ENCODE data around the gene KHDC4. TPM values are rescaled to one million over a fixed set of nuclear protein-coding genes. Genes with fewer than 3 reads are reported as not detected.

The KHDC4 gene
- total and polyA plus RNA-seq, 2 experiments from 2014 or later, result 15.7 to 40.3 TPM

DNA sequence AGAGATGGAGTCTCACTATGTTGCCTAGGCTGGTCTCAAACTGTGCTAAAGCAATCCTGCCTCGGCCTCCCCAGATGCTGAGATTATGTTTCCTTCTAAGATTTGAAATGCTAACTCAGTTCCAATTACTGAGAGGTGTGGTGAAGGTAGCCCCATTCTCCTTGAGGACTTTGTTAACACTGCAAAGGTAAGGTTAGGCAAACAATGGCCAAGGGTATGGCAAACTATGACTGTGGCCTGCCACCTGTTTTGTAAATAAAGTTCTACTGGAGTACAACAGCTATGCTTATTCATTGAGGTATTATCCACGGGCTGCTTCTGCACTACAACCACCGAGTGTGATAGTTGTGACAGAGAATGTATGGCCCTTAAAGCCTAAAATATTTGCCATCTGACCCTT lies 13.5 kb downstream of the KHDC4 start:
- TF ChIP-seq EZH2 (IDR thresholded peaks at IDR 0.05; ENCODE audit: borderline replicate concordance) (no peak), EZH2phosphoT487 (IDR thresholded peaks at IDR 0.05; ENCODE audit: low read depth, severe bottlenecking, unreplicated experiment) (no peak)
- TF ChIP-seq, protein P1, sequence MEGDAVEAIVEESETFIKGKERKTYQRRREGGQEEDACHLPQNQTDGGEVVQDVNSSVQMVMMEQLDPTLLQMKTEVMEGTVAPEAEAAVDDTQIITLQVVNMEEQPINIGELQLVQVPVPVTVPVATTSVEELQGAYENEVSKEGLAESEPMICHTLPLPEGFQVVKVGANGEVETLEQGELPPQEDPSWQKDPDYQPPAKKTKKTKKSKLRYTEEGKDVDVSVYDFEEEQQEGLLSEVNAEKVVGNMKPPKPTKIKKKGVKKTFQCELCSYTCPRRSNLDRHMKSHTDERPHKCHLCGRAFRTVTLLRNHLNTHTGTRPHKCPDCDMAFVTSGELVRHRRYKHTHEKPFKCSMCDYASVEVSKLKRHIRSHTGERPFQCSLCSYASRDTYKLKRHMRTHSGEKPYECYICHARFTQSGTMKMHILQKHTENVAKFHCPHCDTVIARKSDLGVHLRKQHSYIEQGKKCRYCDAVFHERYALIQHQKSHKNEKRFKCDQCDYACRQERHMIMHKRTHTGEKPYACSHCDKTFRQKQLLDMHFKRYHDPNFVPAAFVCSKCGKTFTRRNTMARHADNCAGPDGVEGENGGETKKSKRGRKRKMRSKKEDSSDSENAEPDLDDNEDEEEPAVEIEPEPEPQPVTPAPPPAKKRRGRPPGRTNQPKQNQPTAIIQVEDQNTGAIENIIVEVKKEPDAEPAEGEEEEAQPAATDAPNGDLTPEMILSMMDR (IDR thresholded peaks at IDR 0.05; ENCODE audit: poor library complexity), result no peak
- Histone ChIP-seq H3K36me3 (replicated peaks; ENCODE audit: insufficient read depth, low read depth) (peaks cover 13% of the 10 kb centered on the region), H3K4me3 (no peak overlapping the region), H3K9me3 (ENCODE audit: low read depth) (no peaks in the 10 kb centered on the region), H3K27ac (no peak overlapping the region), H3K79me2 (peaks cover 25% of the 10 kb centered on the region), H3K4me1 (ENCODE audit: insufficient read depth) (no peaks in the 10 kb centered on the region), H4K20me1 (ENCODE audit: insufficient read depth, poor library complexity, severe bottlenecking) (no peaks in the 10 kb centered on the region), H3K4me2 (no peak overlapping the region), H3K27me3 (no peaks in the 10 kb centered on the region), H3K9me2 (replicated peaks; ENCODE audit: insufficient read depth) (no peaks in the 10 kb centered on the region), H2AFZ (no peak overlapping the region)
- WGBS (ENCODE audit: low lambda C conversion rate, missing lambda C conversion rate), result 94% methylated on average over 3 of the region's 3 CpGs
- DNase-seq (ENCODE audit: low spot score), result no peak

DNA sequence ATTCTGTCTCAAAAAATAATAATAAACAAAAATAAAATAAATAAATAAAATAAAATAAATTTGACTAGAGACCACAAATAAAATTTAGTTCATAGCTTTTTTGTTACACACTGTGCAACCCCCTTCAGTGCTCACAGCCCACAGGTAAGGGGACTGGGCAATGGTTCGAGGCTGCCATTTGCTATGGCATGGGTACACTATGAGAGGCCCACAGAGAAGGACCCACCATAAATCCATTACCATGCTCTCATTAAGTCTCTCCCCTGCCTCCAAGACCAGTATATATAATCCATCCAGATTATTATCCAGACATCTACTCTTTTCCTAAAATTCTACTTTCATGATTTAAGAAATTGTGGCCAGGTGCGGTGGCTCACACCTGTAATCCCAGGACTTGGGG lies 14.4 kb downstream of the KHDC4 start:
- peaks cover 21% of the 10 kb centered on the region for H3K79me2 ChIP-seq

DNA sequence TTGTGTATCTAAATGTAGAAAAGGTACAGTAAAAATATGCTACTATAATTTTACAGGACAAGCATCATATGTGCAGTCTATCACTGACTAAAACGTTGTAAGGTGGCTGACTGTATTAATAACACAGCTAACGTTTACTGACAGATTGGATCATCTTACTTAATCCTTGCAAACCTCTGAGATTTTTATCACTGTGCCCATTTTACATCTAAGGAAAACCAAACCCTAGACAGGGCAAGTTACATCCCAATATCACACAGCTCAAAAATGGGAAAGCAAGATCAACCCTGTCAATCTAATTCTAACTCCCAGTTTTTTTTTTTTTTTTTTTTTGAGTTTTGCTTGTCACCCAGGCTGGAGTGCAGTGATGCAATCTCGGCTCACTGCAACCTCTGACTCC lies 15.6 kb downstream of the KHDC4 start:
- Histone ChIP-seq H3K36me3 (replicated peaks; ENCODE audit: insufficient read depth, low read depth) (peaks cover 13% of the 10 kb centered on the region), H3K27me3 (no peaks in the 10 kb centered on the region)

More for the DNA sequence above, 14.4 kb downstream of the KHDC4 start:
- H3K4me1 ChIP-seq (ENCODE audit: insufficient read depth), result no peaks in the 10 kb centered on the region
- H2AFZ ChIP-seq, result no peak overlapping the region
- H3K4me3 ChIP-seq, result no peak overlapping the region
- no peaks in the 10 kb centered on the region for H3K9me3 ChIP-seq (ENCODE audit: low read depth)
- 96% methylated on average over 2 of the region's 2 CpGs for WGBS (ENCODE audit: low lambda C conversion rate, missing lambda C conversion rate)
- H3K27ac ChIP-seq, result no peak overlapping the region
- no peaks in the 10 kb centered on the region for H3K27me3 ChIP-seq
- peaks cover 13% of the 10 kb centered on the region for H3K36me3 ChIP-seq (replicated peaks; ENCODE audit: insufficient read depth, low read depth)
- TF ChIP-seq EZH2phosphoT487 (IDR thresholded peaks at IDR 0.05; ENCODE audit: low read depth, severe bottlenecking, unreplicated experiment) (no peak), EZH2 (IDR thresholded peaks at IDR 0.05; ENCODE audit: borderline replicate concordance) (no peak)
- TF ChIP-seq, protein P1 (IDR thresholded peaks at IDR 0.05; ENCODE audit: poor library complexity), result no peak
- no peak overlapping the region for H3K4me2 ChIP-seq
- DNase-seq (ENCODE audit: low spot score), result no peak
- no peaks in the 10 kb centered on the region for H4K20me1 ChIP-seq (ENCODE audit: insufficient read depth, poor library complexity, severe bottlenecking)
- H3K9me2 ChIP-seq (replicated peaks; ENCODE audit: insufficient read depth), result no peaks in the 10 kb centered on the region

More for the DNA sequence above, 15.6 kb downstream of the KHDC4 start:
- H3K4me3 ChIP-seq, result no peak overlapping the region
- H3K27ac ChIP-seq, result no peak overlapping the region
- H3K9me3 ChIP-seq (ENCODE audit: low read depth), result no peaks in the 10 kb centered on the region
- 89% methylated on average over 3 of the region's 3 CpGs for WGBS (ENCODE audit: low lambda C conversion rate, missing lambda C conversion rate)
- no peak for DNase-seq (ENCODE audit: low spot score)
- no peaks in the 10 kb centered on the region for H4K20me1 ChIP-seq (ENCODE audit: insufficient read depth, poor library complexity, severe bottlenecking)
- H2AFZ ChIP-seq, result no peak overlapping the region
- H3K9me2 ChIP-seq (replicated peaks; ENCODE audit: insufficient read depth), result no peaks in the 10 kb centered on the region
- no peak for TF ChIP-seq EZH2 (IDR thresholded peaks at IDR 0.05; ENCODE audit: borderline replicate concordance)
- TF ChIP-seq, protein P1 (IDR thresholded peaks at IDR 0.05; ENCODE audit: poor library complexity), result no peak
- TF ChIP-seq EZH2phosphoT487 (IDR thresholded peaks at IDR 0.05; ENCODE audit: low read depth, severe bottlenecking, unreplicated experiment), result no peak
- H3K4me1 ChIP-seq (ENCODE audit: insufficient read depth), result no peaks in the 10 kb centered on the region
- no peak overlapping the region for H3K4me2 ChIP-seq
- peaks cover 16% of the 10 kb centered on the region for H3K79me2 ChIP-seq

Data from hepatocyte (in vitro differentiated cells).